Smooth muscle cell (in vitro differentiated cells): ENCODE data around the gene KANK4. TPM values are rescaled to one million over a fixed set of nuclear protein-coding genes. Genes with fewer than 3 reads are reported as not detected.

Experiments
- DNase-seq: peaks from one replicate; lab custom pipeline; 2025; ENCODE audit not compliant: unreplicated experiment; lab: John Stamatoyannopoulos, UW
- H2AFZ ChIP-seq: fragments of 200-600 bp; sonication (generic); 2 replicates; pipeline ENCODE4 v1.6.0; 2016; ENCODE audit warnings: antibody characterized with exemption, low read depth, mild to moderate bottlenecking
- H3F3A ChIP-seq: fragments of 200-600 bp; sonication (generic); 2 replicates; pipeline ENCODE4 v1.6.0; 2017; ENCODE audit warnings: antibody characterized with exemption, low read depth
- H3K27ac ChIP-seq: fragments of 200-600 bp; sonication (generic); 2 replicates; pipeline ENCODE4 v1.5.1; 2016; ENCODE audit warnings: low read depth, mild to moderate bottlenecking
- H3K27me3 ChIP-seq: fragments of 200-600 bp; sonication (generic); 2 replicates; pipeline ENCODE4 v1.6.1; 2016; ENCODE audit warnings: low read depth, mild to moderate bottlenecking
- H3K36me3 ChIP-seq: fragments of 200-600 bp; sonication (generic); 2 replicates; pipeline ENCODE4 v1.5.1; 2016; ENCODE audit warnings: low read depth
- H3K4me1 ChIP-seq: fragments of 200-600 bp; sonication (generic); 2 replicates; pipeline ENCODE4 v1.5.1; 2016; ENCODE audit warnings: low read depth
- H3K4me2 ChIP-seq: fragments of 200-600 bp; sonication (generic); 2 replicates; pipeline ENCODE4 v1.6.0; 2016; ENCODE audit warnings: mild to moderate bottlenecking
- H3K4me3 ChIP-seq: fragments of 200-600 bp; sonication (generic); 2 replicates; pipeline ENCODE4 v1.5.1; 2016; ENCODE audit warnings: mild to moderate bottlenecking
- H3K79me2 ChIP-seq: fragments of 200-600 bp; sonication (generic); 2 replicates; pipeline ENCODE4 v1.6.0; 2016; ENCODE audit warnings: low read depth, mild to moderate bottlenecking
- H3K9ac ChIP-seq: fragments of 200-600 bp; sonication (generic); 2 replicates; pipeline ENCODE4 v1.6.0; 2016; ENCODE audit warnings: low read depth
- H3K9me3 ChIP-seq: fragments of 200-600 bp; sonication (generic); replicated peaks from 2 replicates; pipeline ENCODE4 v1.5.1; 2016; ENCODE audit warnings: low read depth
- H4K20me1 ChIP-seq: fragments of 200-600 bp; sonication (generic); 2 replicates; pipeline ENCODE4 v1.6.0; 2016; ENCODE audit warnings: low read depth
- CTCF ChIP-seq: fragments of 200-600 bp; sonication (generic); IDR thresholded peaks from 2 replicates; pipeline ENCODE4 v1.5.1; 2017; ENCODE audit warnings: borderline replicate concordance, mild to moderate bottlenecking, antibody characterized with exemption; ENCODE audit not compliant: insufficient read depth, poor library complexity, severe bottlenecking
- WGBS: methylation state at CpG from one replicate; pipeline ENCODE4 v1.1.7; 2016; ENCODE audit warnings: low lambda C conversion rate; 5-methylcytosine and 5-hydroxymethylcytosine counted together
- polyA plus RNA-seq: library from polyadenylated mRNA; unstranded; fragments of >200 nt; fragmentation: Nextera tagmentation; extraction: Ambion mirVana; gene quantifications from 2 replicates; pipeline ENCODE4 v1.2.1, GENCODE V29; 2016
- small RNA-seq: library from RNA; depleted of rRNA; stranded (forward); fragments of <200 nt; gene quantifications from one replicate; pipeline ENCODE3, GENCODE V24; 2014
- total RNA-seq: library from RNA; depleted of rRNA; stranded (reverse); fragments of >200 nt; gene quantifications from 2 replicates; pipeline ENCODE4 v1.2.3, GENCODE V29; 2014

KANK4 gene
- total and polyA plus RNA-seq, 2 experiments from 2014 or later: 69.2 to 77.8 TPM

GRCh38 chr1:62194651-62195544 is 124.3 kb downstream of the KANK4 start, which contains the start of gene L1TD1:
Gene L1TD1, plus strand, starts transcription at chr1:62194849. Its CDS starts 11,780 bp downstream, at chr1:62206629.
- Histone ChIP-seq H3F3A (no peaks in the 10 kb centered on the region), H3K4me3 (peak within 1 kb of the TSS; percentile 42), H3K36me3 (no peaks in the 10 kb centered on the region), H3K27ac (no peak within 1 kb of the TSS), H3K4me1 (peaks cover 8% of the 10 kb centered on the region), H3K27me3 (peaks cover 41% of the 10 kb centered on the region), H3K9ac (no peak within 1 kb of the TSS), H4K20me1 (no peaks in the 10 kb centered on the region), H3K4me2 (peak within 1 kb of the TSS; percentile 73), H3K79me2 (no peaks in the 10 kb centered on the region), H3K9me3 (no peaks in the 10 kb centered on the region), H2AFZ (peak within 1 kb of the TSS; percentile 54)
- no peak for TF ChIP-seq CTCF
- no peak for DNase-seq
- WGBS: 4% methylated on average over 45 of the region's 55 CpGs

GRCh38 chr1:62188111-62188510 is 131.1 kb downstream of the KANK4 start:
- H3K4me3 ChIP-seq: no peak overlapping the region
- no peak overlapping the region for H3K27ac ChIP-seq
- no peaks in the 10 kb centered on the region for H3K9me3 ChIP-seq
- TF ChIP-seq CTCF: no peak
- no peaks in the 10 kb centered on the region for H4K20me1 ChIP-seq
- H3K9ac ChIP-seq: no peak overlapping the region
- H2AFZ ChIP-seq: no peak overlapping the region
- H3K27me3 ChIP-seq: no peaks in the 10 kb centered on the region
- H3F3A ChIP-seq: no peaks in the 10 kb centered on the region
- WGBS: 98% methylated on average over 8 of the region's 8 CpGs
- no peaks in the 10 kb centered on the region for H3K36me3 ChIP-seq
- no peak for DNase-seq
- H3K4me2 ChIP-seq: no peak overlapping the region
- no peaks in the 10 kb centered on the region for H3K79me2 ChIP-seq
- H3K4me1 ChIP-seq: peaks cover 7% of the 10 kb centered on the region

GRCh38 chr1:62187548-62187947 is 131.7 kb downstream of the KANK4 start:
- no peaks in the 10 kb centered on the region for H3F3A ChIP-seq
- H3K27ac ChIP-seq: no peak overlapping the region
- WGBS: 97% methylated on average over 5 of the region's 5 CpGs
- no peaks in the 10 kb centered on the region for H3K9me3 ChIP-seq
- H2AFZ ChIP-seq: no peak overlapping the region
- no peaks in the 10 kb centered on the region for H4K20me1 ChIP-seq
- H3K4me2 ChIP-seq: no peak overlapping the region
- H3K9ac ChIP-seq: no peak overlapping the region
- no peak overlapping the region for H3K4me3 ChIP-seq
- H3K36me3 ChIP-seq: no peaks in the 10 kb centered on the region
- H3K79me2 ChIP-seq: no peaks in the 10 kb centered on the region
- no peak for TF ChIP-seq CTCF
- peaks cover 11% of the 10 kb centered on the region for H3K4me1 ChIP-seq
- no peaks in the 10 kb centered on the region for H3K27me3 ChIP-seq
- DNase-seq: no peak

Small RNA genes within 50 kb of the gene (small RNA-seq; reads per million reads assigned to genes)
- gene RNU6-371P: not detected

Other genes starting within 250 kb of the KANK4 start
- 2.0 and 2.7 TPM in 2 replicates for gene L1TD1, start 124.6 kb downstream of the KANK4 start, total RNA-seq
- 0.41 and 3.1 TPM in 2 replicates for gene L1TD1, start 124.6 kb downstream of the KANK4 start, polyA plus RNA-seq
- gene USP1, start 117.6 kb upstream of the KANK4 start, total RNA-seq: 22.1 TPM in 2 replicates
- gene USP1, start 117.6 kb upstream of the KANK4 start, polyA plus RNA-seq: 11.2 and 11.9 TPM in 2 replicates